ENCODE results near the gene CLEC16A. TPM values are rescaled to one million over a fixed set of nuclear protein-coding genes. Genes with fewer than 3 reads are reported as not detected.
A peak's percentile ranks its signal among the peaks of the same experiment; 100 is the strongest.

The CLEC16A gene
- total and polyA plus RNA-seq, 9 of the 15 experiments (the other 6 are each of a cell fraction or from before 2014, with no cell fraction given): 1.00 to 22.3 (median 10.0) TPM

- BruUV-seq (replicated peaks): no TSS peak
- ATAC-seq: no peak
- 89% methylated on average over 13 of the region's 13 CpGs for WGBS (ENCODE audit: insufficient coverage, low coverage, missing lambda C conversion rate)
- peaks cover 4% of the 10 kb centered on the region for H3K9me1 ChIP-seq (ENCODE audit: control insufficient read depth, insufficient read depth, low read length)
- FAIRE-seq: no peak
- CTCF ChIA-PET (ENCODE audit: low intra/inter-chr PET ratio): no interaction called here
- H3K27me3 ChIP-seq (ENCODE audit: control insufficient read depth in 2 of 2, insufficient read depth in 2 of 2, low read length in 2 of 2): no peaks in the 10 kb centered on the region
- no peak overlapping the region for H3K27ac ChIP-seq (ENCODE audit: extremely low read depth, low read depth, low read length)
- no peak overlapping the region for H3K9ac ChIP-seq (ENCODE audit: insufficient read depth in 1 of 2, low read depth in 2 of 2, low read length in 2 of 2)
- in situ Hi-C loops (cut with MboI): no loop called here
- no peak overlapping the region for H2AFZ ChIP-seq (ENCODE audit: low read depth, low read length)
- H3K4me1 ChIP-seq (replicated peaks in 1 of 2; ENCODE audit: control insufficient read depth in 2 of 2, insufficient read depth in 2 of 2, low read length in 2 of 2): peaks cover 13 to 25% of the 10 kb centered on the region in 2 experiments
- DNase-seq (ENCODE audit: extremely low read depth in 1 of 4, low spot score in 3 of 4): no peak
- no peaks in the 10 kb centered on the region; the same call in 1 of the 2 replicates for H4K20me1 ChIP-seq (replicated peaks; ENCODE audit: control insufficient read depth, insufficient read depth, low read length)
- H3K4me2 ChIP-seq (ENCODE audit: insufficient read depth, low read length): no peak overlapping the region
- no peaks in the 10 kb centered on the region; the same call in 2 of the 3 replicates for H3K36me3 ChIP-seq (ENCODE audit: control insufficient read depth, insufficient read depth, low read length)
- no peak overlapping the region for H3K4me3 ChIP-seq
- no peaks in the 10 kb centered on the region for H3K79me2 ChIP-seq (ENCODE audit: control insufficient read depth, insufficient read depth, low read length)
- H3K9me3 ChIP-seq (replicated peaks; ENCODE audit: control insufficient read depth, insufficient read depth, low read depth, low read length): no peaks in the 10 kb centered on the region
- intact Hi-C loops (cut with micrococcal nuclease): no loop called here
- 0 out of 2 replicates have a peak, but pooled peaks have one; percentile 15 for TF ChIP-seq CEBPB (tag; IDR thresholded peaks at IDR 0.05)
- no peak for TF ChIP-seq ZNF644 (tag; IDR thresholded peaks at IDR 0.05; ENCODE audit: low read depth)
- POLR2A ChIA-PET: interaction anchor here (1.2 kb wide), 1 partner anchor 11 kb away, joined by 3 read pairs; no protein-coding TSS in a partner anchor
Observed at GRCh38 chr16:11145173-11145818, 200.9 kb downstream of the CLEC16A start.

- Histone ChIP-seq H3K27ac (ENCODE audit: extremely low read depth, low read depth, low read length) (no peak overlapping the region), H3K9ac (ENCODE audit: insufficient read depth in 1 of 2, low read depth in 2 of 2, low read length in 2 of 2) (no peak overlapping the region), H3K27me3 (ENCODE audit: control insufficient read depth in 2 of 2, insufficient read depth in 2 of 2, low read length in 2 of 2) (no peaks in the 10 kb centered on the region), H3K79me2 (ENCODE audit: control insufficient read depth, insufficient read depth, low read length) (no peaks in the 10 kb centered on the region), H3K36me3 (ENCODE audit: control insufficient read depth, insufficient read depth, low read length) (no peaks in the 10 kb centered on the region; the same call in 2 of the 3 replicates), H3K4me1 (replicated peaks in 1 of 2; ENCODE audit: control insufficient read depth in 2 of 2, insufficient read depth in 2 of 2, low read length in 2 of 2) (peaks cover 13 to 25% of the 10 kb centered on the region in 2 experiments), H3K4me3 (no peak overlapping the region), H4K20me1 (replicated peaks; ENCODE audit: control insufficient read depth, insufficient read depth, low read length) (no peaks in the 10 kb centered on the region; the same call in 1 of the 2 replicates), H3K9me3 (replicated peaks; ENCODE audit: control insufficient read depth, insufficient read depth, low read depth, low read length) (no peaks in the 10 kb centered on the region), H3K9me1 (ENCODE audit: control insufficient read depth, insufficient read depth, low read length) (peaks cover 4% of the 10 kb centered on the region), H2AFZ (ENCODE audit: low read depth, low read length) (no peak overlapping the region), H3K4me2 (ENCODE audit: insufficient read depth, low read length) (no peak overlapping the region)
- in situ Hi-C loops (cut with MboI) (no loop called here), intact Hi-C loops (cut with micrococcal nuclease) (no loop called here)
- FAIRE-seq (no peak), ATAC-seq (no peak), DNase-seq (ENCODE audit: extremely low read depth in 1 of 4, low spot score in 3 of 4) (no peak)
- ChIA-PET CTCF (ENCODE audit: low intra/inter-chr PET ratio) (no interaction called here), POLR2A (no interaction called here)
- BruUV-seq (replicated peaks): no TSS peak
- 82% methylated on average over 6 of the region's 7 CpGs for WGBS (ENCODE audit: insufficient coverage, low coverage, missing lambda C conversion rate)
- TF ChIP-seq ETV1 (tag; conservative IDR thresholded peaks at IDR 0.05; ENCODE audit: low read depth) (no peak), USF1 (CRISPR knock-in tag; IDR thresholded peaks at IDR 0.05) (no peak), IRF2 (CRISPR knock-in tag; IDR thresholded peaks at IDR 0.05) (no peak), EZH2 (IDR thresholded peaks at IDR 0.05; ENCODE audit: borderline replicate concordance, low read depth, low read length) (no peak), KAT2B (IDR thresholded peaks at IDR 0.05; ENCODE audit: low read depth, low read length) (no peak), ZNF589 (CRISPR knock-in tag; IDR thresholded peaks at IDR 0.05; ENCODE audit: low read depth) (no peak), EHMT2 (IDR thresholded peaks at IDR 0.05) (no peak), ZNF324 (CRISPR knock-in tag; IDR thresholded peaks at IDR 0.05) (no peak), CEBPZ (IDR thresholded peaks at IDR 0.05; ENCODE audit: borderline replicate concordance, low read depth, low read length) (no peak), ZC3H11A (IDR thresholded peaks at IDR 0.05; ENCODE audit: low read depth, low read length) (no peak)
Observed at GRCh38 chr16:11145819-11146211, 201.5 kb downstream of the CLEC16A start.

Measured in K562 (cell line).